ENCODE data around the gene DAAM1.

DNA sequence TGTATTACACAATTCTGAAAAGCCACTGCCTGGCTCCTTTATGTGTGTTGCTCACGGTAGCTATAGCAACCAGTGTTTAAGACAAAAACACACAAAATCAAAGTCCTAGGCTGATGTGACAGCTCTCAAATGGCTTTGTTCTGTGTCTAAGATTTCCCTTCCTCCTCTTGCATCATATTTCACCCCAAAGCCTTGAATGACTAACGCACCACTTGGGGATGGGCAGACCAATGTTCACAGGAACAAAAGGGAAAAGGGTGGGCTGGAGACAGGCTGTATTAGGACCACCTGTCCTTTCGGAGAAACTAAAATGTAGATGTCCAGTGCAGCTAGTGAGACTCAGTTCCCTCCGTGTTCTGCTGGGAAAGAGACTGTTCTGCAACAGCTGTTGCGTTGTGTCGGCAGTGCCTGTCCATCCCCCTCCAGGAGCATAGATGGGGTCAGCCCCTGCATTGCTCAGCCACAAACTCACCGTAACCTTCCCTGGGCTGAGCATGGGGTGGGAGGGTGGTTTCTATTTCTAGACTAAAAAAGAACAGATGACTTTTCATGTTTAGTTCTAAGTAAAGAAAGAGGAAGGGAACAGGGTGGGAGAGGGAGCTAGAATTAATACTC lies 26.8 kb upstream of the DAAM1 start:
- TF ChIP-seq, protein P1, sequence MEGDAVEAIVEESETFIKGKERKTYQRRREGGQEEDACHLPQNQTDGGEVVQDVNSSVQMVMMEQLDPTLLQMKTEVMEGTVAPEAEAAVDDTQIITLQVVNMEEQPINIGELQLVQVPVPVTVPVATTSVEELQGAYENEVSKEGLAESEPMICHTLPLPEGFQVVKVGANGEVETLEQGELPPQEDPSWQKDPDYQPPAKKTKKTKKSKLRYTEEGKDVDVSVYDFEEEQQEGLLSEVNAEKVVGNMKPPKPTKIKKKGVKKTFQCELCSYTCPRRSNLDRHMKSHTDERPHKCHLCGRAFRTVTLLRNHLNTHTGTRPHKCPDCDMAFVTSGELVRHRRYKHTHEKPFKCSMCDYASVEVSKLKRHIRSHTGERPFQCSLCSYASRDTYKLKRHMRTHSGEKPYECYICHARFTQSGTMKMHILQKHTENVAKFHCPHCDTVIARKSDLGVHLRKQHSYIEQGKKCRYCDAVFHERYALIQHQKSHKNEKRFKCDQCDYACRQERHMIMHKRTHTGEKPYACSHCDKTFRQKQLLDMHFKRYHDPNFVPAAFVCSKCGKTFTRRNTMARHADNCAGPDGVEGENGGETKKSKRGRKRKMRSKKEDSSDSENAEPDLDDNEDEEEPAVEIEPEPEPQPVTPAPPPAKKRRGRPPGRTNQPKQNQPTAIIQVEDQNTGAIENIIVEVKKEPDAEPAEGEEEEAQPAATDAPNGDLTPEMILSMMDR (IDR thresholded peaks at IDR 0.05) = no peak
- TF ChIP-seq POLR2A (IDR thresholded peaks at IDR 0.05) = no peak

Measured in uterus (tissue), 2 donors.